GM18519 (cell line): ENCODE results near the gene MYO1E.

ENCODE experiments used
- ATAC-seq: cut with Tn5 transposase; IDR thresholded peaks from one replicate; pipeline ENCODE4 v1.9.1; 2021; ENCODE audit warnings: mild to moderate bottlenecking, moderate library complexity; ENCODE audit not compliant: unreplicated experiment, low FRiP score

The MYO1E gene

DNA sequence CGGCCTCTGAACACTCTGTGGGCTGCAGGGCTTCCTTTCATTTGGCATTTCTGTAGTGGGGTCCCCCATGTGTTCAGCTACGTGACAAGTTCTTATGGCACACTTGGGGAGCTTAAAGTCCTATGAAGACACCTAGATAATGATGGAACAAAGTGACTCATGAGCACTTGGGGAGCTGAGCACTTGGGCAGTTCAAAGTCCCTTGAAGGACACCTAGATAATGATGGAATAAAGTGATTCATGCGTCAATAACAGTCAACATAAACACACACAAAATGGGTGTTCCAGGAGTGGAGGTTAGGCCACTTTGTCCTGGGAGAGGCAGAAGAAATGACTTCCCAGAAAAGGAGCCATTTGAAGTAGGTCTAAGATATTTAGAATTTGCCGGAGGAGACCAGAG, 99.4 kb downstream of the MYO1E start:
- no peak for ATAC-seq

GRCh38 chr15:59271595-59272201, 101.0 kb downstream of the MYO1E start:
- ATAC-seq = no peak

DNA sequence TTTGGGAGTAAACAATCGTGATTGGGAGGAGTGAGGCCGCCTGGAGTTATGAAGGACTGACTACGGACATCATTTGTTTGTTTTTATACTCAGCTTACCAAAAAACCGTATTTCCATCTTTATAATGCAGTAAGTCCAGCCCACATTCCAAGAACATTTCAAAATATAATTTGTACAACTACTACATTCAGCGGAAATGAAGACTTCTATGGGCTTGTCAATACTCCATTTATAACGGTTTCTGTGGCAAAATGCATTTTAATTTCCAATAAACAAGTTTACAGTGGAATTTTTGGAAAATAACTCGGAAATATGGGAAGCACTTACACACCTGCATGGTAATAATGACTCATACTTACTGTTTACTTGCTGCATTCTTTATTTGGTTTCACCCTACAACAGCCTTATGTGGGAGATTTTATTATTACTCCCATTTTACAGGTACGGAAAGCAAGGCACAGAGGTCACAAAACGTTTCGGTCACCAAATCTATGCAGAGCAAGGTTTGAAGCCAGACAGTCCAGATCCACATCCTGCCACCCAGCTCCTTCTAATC, 103.7 kb downstream of the MYO1E start:
- ATAC-seq = no peak

GRCh38 chr15:59268168-59268851, 104.4 kb downstream of the MYO1E start:
- no peak for ATAC-seq

DNA sequence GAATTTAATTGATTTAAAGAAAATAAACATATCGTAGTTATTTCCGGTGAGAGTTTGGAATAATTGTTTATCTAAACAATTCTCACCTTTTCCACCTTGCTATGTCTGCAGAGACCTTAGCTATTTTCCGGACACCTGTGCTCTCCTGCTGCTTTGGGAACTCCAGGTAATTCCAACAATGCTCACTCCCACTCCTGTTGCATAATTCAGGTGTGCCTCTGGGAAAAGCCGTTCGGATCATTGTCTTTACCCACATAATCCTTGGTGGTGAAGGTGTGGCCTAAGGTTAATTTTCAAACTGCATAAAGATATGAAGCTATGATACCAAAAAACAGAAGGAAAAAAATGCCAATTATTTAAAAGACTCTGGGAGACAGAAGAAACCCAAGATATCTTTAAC, 106.6 kb downstream of the MYO1E start:
- ATAC-seq = no peak

DNA sequence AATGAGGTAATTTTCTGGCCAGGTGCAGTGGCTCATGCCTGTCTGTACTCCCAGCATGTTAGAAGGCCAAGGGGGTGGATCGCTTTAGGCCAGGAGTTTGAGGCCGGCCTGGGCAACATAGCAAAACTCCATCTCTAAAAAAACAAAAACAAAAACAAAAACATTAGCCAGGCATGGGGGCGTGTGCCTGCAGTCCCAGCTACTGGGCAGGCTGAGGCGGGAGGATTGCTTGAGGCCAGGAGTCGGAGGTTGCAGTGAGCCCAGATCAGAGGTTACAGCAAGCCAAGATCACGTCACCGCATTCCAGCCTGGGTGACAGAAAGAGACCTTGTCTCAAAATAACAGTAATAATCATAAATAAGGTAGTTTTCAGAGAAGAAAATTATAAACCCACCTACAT, 110.4 kb downstream of the MYO1E start:
- no peak for ATAC-seq

DNA sequence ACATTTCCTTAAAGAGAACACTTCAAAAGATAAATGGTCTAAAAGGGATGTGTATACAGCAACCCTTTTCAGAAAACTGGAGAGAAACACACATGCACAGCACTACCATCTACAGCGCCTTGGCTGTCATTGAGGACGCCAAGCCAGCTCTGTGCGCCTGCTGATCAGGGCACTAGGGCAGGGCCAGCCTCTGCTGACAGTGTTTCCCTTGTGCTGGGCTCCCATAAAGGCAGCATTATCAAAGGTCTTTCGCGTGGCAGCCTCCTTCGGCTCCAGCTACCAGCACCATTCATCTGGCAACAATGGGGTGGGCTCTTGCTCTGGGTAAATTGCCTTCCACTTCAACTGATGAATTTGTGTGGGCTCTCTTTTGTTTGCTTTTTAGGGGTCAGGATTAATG, 112.6 kb downstream of the MYO1E start:
- no peak for ATAC-seq

DNA sequence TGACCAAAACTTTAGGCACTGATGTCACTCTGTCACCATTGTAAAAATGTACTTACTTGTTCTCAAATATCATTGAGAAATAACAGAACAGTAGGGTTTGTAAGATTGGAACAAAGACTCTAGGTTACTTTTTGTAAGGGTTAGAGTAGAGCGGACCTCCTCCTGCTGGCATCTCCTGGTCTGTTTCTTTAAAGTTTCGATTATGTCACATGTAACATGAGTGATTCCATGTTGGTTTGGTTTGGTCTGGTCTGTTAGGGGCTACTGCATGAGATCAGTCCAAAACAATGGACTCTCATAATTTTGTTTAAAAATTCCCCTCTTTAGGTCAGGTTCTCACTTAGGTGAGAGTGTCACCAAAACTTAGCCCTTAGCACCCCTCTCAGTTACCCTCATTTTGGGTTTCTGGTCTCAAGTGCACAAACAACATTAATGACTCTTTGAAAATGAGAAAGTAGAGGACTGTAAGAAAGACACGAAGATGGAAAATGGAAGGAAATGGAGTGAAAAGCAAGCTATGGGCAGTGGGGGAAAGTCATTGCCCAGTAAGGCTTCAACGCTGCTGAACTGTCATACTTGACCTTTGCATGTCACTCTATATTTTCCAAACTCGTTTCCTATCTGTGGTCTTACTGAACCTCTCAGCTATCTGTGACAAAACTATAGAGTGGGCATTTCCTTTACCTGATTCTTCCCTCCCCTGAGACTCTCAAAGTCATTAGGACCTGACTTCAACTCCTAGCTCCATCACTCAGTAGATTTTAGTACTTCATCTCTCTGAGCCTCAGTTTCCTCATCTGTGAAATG, 113.3 kb downstream of the MYO1E start:
- ATAC-seq = no peak

DNA sequence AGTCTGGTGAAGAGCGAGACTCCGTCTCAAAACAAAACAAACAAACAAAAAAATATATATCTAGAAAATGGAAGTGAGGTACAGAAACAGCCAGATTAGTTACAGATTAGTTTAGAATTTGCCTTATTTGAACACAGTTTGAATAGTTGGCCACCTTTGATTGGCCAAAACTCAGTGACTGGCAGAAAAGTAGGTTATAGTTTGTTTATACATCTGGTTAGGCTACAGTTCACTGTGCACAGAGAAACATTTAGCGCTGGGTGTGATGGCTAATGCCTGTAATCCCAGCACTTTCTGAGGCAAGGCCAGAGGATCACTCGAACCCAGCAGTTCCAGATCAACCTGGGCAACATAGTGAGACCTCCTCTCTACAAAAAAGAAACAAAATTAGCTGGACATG, 114.4 kb downstream of the MYO1E start:
- no peak for ATAC-seq

DNA sequence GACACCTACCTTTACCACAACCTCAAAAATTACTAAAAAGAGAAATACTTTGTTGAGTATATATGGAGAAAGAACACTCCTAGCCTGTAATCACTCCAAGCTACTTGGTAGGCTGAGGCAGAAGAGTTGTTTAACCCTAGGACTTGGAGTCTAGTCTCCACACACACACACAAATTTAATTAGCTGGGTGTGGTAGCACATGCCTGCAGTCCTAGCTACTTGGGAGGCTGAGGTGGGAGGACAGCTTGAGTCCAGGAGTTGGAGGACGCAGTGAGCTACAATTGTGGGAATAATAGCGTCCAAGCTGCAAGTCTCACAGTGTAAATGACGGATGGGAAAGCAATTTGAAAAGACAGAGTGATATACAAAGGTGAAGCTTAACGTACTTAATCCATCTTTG, 115.5 kb downstream of the MYO1E start:
- no peak for ATAC-seq

DNA sequence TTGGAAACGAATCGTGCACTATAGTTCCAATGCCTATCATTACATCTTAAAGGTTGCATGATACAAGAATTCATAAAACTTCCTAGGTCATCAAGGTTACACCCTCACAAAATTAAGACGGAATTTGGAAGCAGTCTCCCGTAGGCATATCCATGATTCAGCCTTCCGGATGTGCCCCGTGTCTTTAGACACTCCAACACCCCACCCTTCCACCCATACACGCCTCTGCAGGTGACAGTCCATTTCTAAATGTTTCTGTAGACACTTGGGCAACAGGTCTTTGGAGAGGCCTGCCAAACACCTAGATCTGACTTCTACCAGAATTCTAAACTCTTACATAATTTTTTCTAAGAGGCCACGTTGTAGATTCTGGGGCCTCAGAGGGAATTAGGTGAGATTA, 116.2 kb downstream of the MYO1E start:
- ATAC-seq = no peak

DNA sequence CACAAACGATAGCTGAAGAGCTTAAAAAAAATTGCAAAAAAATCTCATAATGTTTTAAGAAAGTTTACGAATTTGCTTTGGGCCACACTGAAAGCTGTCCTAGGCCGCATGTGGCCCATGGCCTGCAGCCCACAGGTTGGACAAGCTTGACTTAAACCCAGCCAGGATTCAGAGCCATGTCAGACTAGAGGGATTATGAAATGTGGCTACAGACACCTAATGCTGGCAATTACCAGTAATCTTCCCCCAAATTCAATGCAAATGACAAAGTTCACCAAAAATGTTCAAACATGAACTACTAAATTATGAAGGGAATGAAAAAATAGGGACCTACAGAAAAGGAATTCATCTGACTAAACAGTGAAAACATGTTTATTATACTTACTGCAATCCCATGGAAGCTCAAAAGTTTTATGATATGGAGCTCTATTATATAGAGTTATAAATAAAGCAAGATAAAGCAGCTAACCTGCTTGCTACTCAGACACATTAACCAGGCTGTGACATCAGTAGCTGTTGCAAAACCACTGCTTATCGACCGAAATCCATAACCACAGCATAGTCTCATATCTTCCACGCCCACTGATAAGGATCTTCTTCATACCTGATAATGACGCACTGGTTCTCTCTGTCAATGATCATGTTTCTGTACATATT, 116.9 kb downstream of the MYO1E start:
- ATAC-seq = no peak

DNA sequence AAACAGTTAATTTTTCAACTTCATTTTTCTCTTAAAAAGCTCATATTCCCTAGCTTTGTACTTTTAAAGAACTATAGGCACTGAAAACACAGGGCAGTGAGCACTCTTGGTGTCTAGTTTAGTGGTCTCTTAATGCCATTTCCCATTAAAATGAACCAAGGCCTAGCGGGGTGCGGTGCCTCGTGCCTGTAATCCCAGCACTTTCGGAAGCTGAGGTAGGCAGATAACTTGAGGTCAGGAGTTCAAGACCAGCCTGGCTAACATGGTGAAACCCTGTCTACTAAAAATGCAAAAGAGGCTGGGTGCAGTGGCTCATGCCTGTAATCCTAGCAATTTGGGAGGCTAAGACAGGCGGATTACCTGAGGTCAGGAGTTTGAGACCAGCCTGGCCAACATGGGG, 120.5 kb downstream of the MYO1E start:
- no peak for ATAC-seq

DNA sequence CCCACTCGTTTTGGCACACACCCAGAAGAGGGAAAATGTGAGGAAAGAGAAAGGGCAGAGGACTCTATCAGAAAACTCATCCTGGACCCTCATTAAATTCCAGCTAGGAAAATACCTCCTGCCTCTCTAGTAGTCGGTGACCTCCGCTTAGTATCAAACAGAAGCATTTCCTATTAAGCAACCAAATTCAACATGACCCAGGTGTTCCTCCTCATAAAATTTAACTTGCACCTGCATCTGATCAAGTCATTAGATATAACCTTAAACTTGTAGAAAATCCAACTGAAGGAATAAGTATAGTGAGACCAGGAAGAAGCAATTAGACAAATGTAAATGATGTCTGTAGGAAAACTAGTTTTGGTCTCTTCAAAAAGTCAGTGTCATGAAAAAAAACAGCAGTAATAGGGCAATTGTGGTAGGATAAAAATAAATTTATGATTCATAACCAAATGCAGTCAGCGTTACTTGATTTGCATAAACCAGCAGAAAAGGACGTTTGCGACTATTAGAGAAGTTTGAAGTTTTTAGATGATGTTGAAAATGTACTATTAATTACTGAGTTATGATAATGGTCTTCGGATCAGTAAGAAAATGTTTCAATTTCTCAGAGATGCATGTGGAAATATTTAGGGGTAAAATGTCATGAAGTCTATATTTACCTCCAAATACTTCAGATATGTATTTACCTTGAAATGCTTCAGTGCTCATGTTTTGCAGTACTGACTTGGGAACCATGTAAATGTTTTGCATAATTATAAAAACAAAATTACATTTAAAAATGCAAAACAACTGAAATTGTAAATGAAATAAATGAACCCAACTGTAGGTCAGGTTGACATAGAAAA, 121.4 kb downstream of the MYO1E start:
- ATAC-seq = peak; percentile 50

DNA sequence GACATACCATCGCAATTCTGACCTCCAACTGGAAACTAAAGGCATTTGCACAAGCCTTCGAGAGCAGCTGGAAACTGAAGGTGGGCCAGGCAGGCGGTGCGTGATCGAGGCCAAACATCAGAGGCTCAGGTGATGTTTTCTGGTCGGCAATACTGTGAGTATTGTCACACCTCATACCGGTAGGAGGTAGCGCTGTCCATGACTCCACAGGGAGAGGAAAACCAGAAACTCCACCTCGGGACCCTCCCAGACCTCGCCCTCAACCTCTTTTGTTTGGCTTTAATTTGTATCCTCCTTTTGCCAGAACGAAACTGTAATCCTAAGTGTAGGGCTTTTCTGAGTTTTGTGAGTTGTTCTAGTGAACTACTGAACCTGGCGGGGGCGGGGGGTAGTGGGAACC, 122.4 kb downstream of the MYO1E start:
- ATAC-seq = no peak

- no peak for ATAC-seq
These were observed 122.9 kb downstream of the MYO1E start for GRCh38 chr15:59249816-59250215.

- no peak for ATAC-seq
These were observed 125.3 kb downstream of the MYO1E start for GRCh38 chr15:59247364-59247763.

GRCh38 chr15:59245559-59245958, 127.1 kb downstream of the MYO1E start:
- ATAC-seq = no peak

DNA sequence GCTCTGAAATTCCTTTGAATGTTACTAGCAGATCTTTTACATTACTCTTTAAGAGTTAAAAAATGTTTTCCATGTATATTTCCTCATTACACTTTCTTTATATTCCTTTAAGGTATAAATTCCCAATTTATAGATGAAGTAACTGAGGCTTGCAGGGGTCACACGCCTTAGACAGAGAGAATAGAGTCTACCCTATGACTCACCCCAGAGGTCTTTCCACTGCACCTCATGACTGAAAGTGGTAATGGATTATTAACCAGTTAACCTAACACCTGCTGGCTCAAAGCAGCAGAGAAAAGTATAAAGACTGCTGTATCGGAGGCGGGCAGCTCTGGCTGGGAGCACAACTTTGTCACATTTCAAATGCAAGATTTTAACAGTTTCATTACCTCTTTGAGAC, 128.3 kb downstream of the MYO1E start:
- peak; percentile 61 for ATAC-seq

DNA sequence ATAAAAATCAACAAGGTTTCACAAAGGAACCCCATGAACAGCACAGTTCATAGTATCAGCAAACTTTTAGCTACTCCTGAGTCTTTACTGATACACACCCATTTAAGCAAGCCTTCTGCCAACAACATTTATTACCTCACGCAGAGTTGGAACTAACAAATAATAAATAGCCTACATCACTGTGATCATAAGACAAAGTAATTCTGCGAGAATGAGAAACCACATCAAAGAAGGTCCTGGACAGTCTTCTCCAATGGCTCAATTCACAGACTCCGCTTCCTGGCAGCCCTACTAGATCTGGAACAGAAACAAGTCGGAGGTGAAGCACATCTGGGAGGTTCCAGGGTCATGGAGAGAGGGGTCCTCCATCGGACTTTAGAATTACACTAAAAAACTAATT, 129.0 kb downstream of the MYO1E start:
- ATAC-seq = no peak
